GM23338 (cell line): ENCODE measurements around the gene P2RY6. TPM values are rescaled to one million over a fixed set of nuclear protein-coding genes. Genes with fewer than 3 reads are reported as not detected.

ENCODE experiments used
- ATAC-seq: fragments of 200-7000 bp; cut with Tn5 transposase; 3 replicates; pipeline ENCODE4 v1.9.1; 2020
- DNase-seq: peaks from one replicate; pipeline ENCODE4 v3.0.0-alpha.2; 2015; ENCODE audit warnings: low spot score
- H2AFZ ChIP-seq: fragments of 200-600 bp; sonication (generic); 2 replicates; pipeline ENCODE4 v1.8.0; 2016; ENCODE audit warnings: antibody characterized with exemption, mild to moderate bottlenecking, moderate library complexity
- H3F3A ChIP-seq: fragments of 200-600 bp; sonication (generic); replicated peaks from 2 replicates; pipeline ENCODE4 v1.8.0; 2017; ENCODE audit warnings: antibody characterized with exemption, mixed run types, low read depth
- H3K27ac ChIP-seq: fragments of 200-600 bp; sonication (generic); 2 replicates; pipeline ENCODE4 v1.6.1; 2016; ENCODE audit warnings: low read depth
- H3K27me3 ChIP-seq: fragments of 200-600 bp; sonication (generic); 2 replicates; pipeline ENCODE4 v1.8.0; 2016; ENCODE audit warnings: mild to moderate bottlenecking, mixed run types, moderate library complexity; ENCODE audit not compliant: insufficient read depth
- H3K36me3 ChIP-seq: fragments of 200-600 bp; sonication (generic); 2 replicates; pipeline ENCODE4 v1.8.0; 2016; ENCODE audit warnings: mild to moderate bottlenecking; ENCODE audit not compliant: insufficient read depth
- H3K4me1 ChIP-seq: fragments of 200-600 bp; sonication (generic); 2 replicates; pipeline ENCODE4 v1.8.0; 2016; ENCODE audit warnings: mild to moderate bottlenecking, moderate library complexity; ENCODE audit not compliant: insufficient read depth
- H3K4me2 ChIP-seq: fragments of 200-600 bp; sonication (generic); 2 replicates; pipeline ENCODE4 v1.7.1; 2017; ENCODE audit warnings: mixed run types
- H3K4me3 ChIP-seq: fragments of 200-600 bp; sonication (generic); 2 replicates; pipeline ENCODE4 v1.6.1; 2016; ENCODE audit warnings: mixed run types
- H3K79me2 ChIP-seq: fragments of 200-600 bp; sonication (generic); replicated peaks from 2 replicates; pipeline ENCODE4 v1.8.0; 2017; ENCODE audit warnings: mild to moderate bottlenecking; ENCODE audit not compliant: insufficient read depth
- H3K9me2 ChIP-seq: fragments of 200-600 bp; sonication (generic); 2 replicates; pipeline ENCODE4 v1.8.0; 2017; ENCODE audit not compliant: insufficient read depth
- H4K20me1 ChIP-seq: fragments of 200-600 bp; sonication (generic); replicated peaks from 2 replicates; pipeline ENCODE4 v1.8.0; 2017; ENCODE audit warnings: mild to moderate bottlenecking; ENCODE audit not compliant: insufficient read depth
- H3K27ac Mint-ChIP-seq: 2 replicates; pipeline ENCODE4 v1.8.0; 2020; ENCODE audit warnings: inconsistent platforms, mild to moderate bottlenecking, moderate library complexity, mixed read lengths
- H3K27me3 Mint-ChIP-seq: 3 replicates; pipeline ENCODE4 v1.8.0; 2022; ENCODE audit warnings: low read depth, mild to moderate bottlenecking, moderate library complexity, mixed read lengths, inconsistent platforms; ENCODE audit not compliant: insufficient read depth, poor library complexity
- H3K36me3 Mint-ChIP-seq: 3 replicates; pipeline ENCODE4 v1.8.0; 2021; ENCODE audit warnings: low read depth, mild to moderate bottlenecking, inconsistent platforms, moderate library complexity, mixed read lengths
- H3K4me1 Mint-ChIP-seq: 3 replicates; pipeline ENCODE4 v1.8.0; 2020; ENCODE audit warnings: mild to moderate bottlenecking, inconsistent platforms, mixed read lengths
- H3K4me3 Mint-ChIP-seq: 3 replicates; pipeline ENCODE4 v1.8.0; 2021; ENCODE audit warnings: moderate library complexity, mild to moderate bottlenecking, inconsistent platforms, mixed read lengths
- H3K9me3 Mint-ChIP-seq: 3 replicates; pipeline ENCODE4 v1.8.0; 2020; ENCODE audit warnings: moderate library complexity, mild to moderate bottlenecking, inconsistent platforms, mixed read lengths
- CTCF ChIP-seq, 2 experiments: fragments of 200-600 bp in 1 of 2; sonication (generic) in 1 of 2; conservative IDR thresholded peaks; 2 replicates each; pipeline versions ENCODE4 v1.5.1 to v1.6.1; 2016 to 2017; ENCODE audit warnings: antibody characterized with exemption in 2 of 2, low read depth in 2 of 2, mild to moderate bottlenecking in 2 of 2, moderate library complexity in 1 of 2
- ETS1 ChIP-seq: IDR thresholded peaks from 2 replicates; pipeline ENCODE4 v1.6.1; 2016; ENCODE audit warnings: antibody characterized with exemption
- EZH2 ChIP-seq: fragments of 200-600 bp; sonication (generic); IDR thresholded peaks from one replicate; pipeline ENCODE4 v1.8.0; 2017; ENCODE audit warnings: antibody characterized with exemption, mild to moderate bottlenecking, low read depth; ENCODE audit not compliant: unreplicated experiment
- EZH2phosphoT487 ChIP-seq: fragments of 200-600 bp; sonication (generic); IDR thresholded peaks from one replicate; pipeline ENCODE4 v1.8.1; 2018; ENCODE audit warnings: antibody characterized with exemption; ENCODE audit not compliant: unreplicated experiment
- REST ChIP-seq: IDR thresholded peaks from one replicate; pipeline ENCODE4 v1.6.1; 2018; ENCODE audit warnings: antibody characterized with exemption; ENCODE audit not compliant: unreplicated experiment
- ZNF462 ChIP-seq: fragments of 250-450 bp; sonication (Bioruptor Pico); IDR thresholded peaks from 2 replicates; pipeline ENCODE4 v1.5.0; 2020; ENCODE audit warnings: mild to moderate bottlenecking, moderate library complexity
- polyA plus RNA-seq: library from polyadenylated mRNA; unstranded; fragments of >200 nt; fragmentation: Nextera tagmentation; extraction: Ambion mirVana; gene quantifications from 2 replicates; pipeline ENCODE4 v1.2.1, GENCODE V29; 2016
- total RNA-seq: library from RNA; depleted of rRNA; stranded (reverse); fragments of >200 nt; shearing (Covaris generic); gene quantifications from 2 replicates; pipeline ENCODE4 v1.2.3, GENCODE V29; 2014

The P2RY6 gene
- total and polyA plus RNA-seq, 2 experiments from 2014 or later, result not detected

- TF ChIP-seq ZNF462 (CRISPR knock-in tag), result no peak
- no peak for TF ChIP-seq EZH2phosphoT487
- TF ChIP-seq EZH2, result no peak
- no peak for TF ChIP-seq ETS1
These were observed 43.6 kb upstream of the P2RY6 start (continued) for GRCh38 chr11:73228268-73229134.

GRCh38 chr11:73229321-73229895 lies 42.7 kb upstream of the P2RY6 start:
- Histone ChIP-seq H3K27ac (no peak overlapping the region), H3K4me3 (no peak overlapping the region), H3K27me3 (no peaks in the 10 kb centered on the region), H3K79me2 (no peaks in the 10 kb centered on the region), H4K20me1 (no peaks in the 10 kb centered on the region), H3K9me2 (no peaks in the 10 kb centered on the region), H2AFZ (no peak overlapping the region), H3K36me3 (no peaks in the 10 kb centered on the region), H3K4me2 (no peak overlapping the region), H3F3A (no peaks in the 10 kb centered on the region), H3K4me1 (peaks cover 12% of the 10 kb centered on the region)
- no peaks in the 10 kb centered on the region; the same call in 2 of the 3 replicates for H3K36me3 Mint-ChIP-seq
- no peak overlapping the region for H3K4me3 Mint-ChIP-seq
- H3K9me3 Mint-ChIP-seq, result no peaks in the 10 kb centered on the region
- H3K27me3 Mint-ChIP-seq, result peaks cover 8% of the 10 kb centered on the region
- no peak overlapping the region for H3K27ac Mint-ChIP-seq
- ATAC-seq (no peak), DNase-seq (no peak)
- peaks cover 25% of the 10 kb centered on the region for H3K4me1 Mint-ChIP-seq
- no peak for TF ChIP-seq CTCF (conservative IDR thresholded peaks at IDR 0.05; ENCODE audit: low read depth in 2 of 2)
- TF ChIP-seq REST, result no peak
- no peak for TF ChIP-seq ETS1
